ENCODE results near the gene EIPR1.

The EIPR1 gene

GRCh38 chr2:3319134-3319533 is 58.5 kb downstream of the EIPR1 start:
- H3K9me3 ChIP-seq: no peaks in the 10 kb centered on the region
- H3K27me3 ChIP-seq: no peaks in the 10 kb centered on the region
- no peak for TF ChIP-seq CTCF (IDR thresholded peaks at IDR 0.05; ENCODE audit: low read depth, low read length)
- no peaks in the 10 kb centered on the region for H3K36me3 ChIP-seq
- no peak for DNase-seq
- no peaks in the 10 kb centered on the region for H3K4me1 ChIP-seq
- no peak overlapping the region for H3K4me3 ChIP-seq (ENCODE audit: low read depth, low read length)

DNA sequence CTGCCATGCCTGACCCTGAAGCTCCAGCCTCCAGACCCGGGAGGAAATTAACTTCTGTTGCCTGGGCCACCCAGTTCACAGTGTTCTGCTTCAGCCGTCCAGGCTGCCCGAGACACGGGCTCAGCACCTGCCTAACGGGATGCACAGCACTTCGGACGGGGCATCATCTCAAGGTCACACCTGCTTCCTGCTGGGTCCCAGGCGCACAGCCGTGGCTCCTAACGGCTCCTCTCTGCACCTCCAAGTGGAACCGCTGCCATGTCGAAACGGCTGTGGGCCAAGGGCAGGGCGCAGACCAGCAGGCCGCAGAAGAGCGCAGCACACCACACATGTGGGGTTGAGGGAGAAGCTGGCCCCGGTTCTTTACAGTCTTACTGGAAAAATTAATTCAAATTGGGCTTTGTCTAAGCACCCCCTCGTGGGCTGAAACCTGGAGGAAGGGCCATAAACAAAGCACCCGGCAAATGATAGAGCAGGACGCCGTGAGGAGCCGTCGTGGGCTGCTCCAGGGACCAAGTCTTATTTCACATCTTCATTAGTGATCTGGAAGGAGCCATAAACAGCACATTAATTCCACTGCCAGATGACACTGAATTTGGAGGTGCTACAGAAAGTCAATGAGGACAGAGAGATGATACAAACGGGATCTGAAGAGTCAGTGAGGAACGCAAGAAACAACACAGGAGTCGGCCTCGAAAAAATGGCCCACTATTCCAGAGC is 59.6 kb downstream of the EIPR1 start:
- TF ChIP-seq CTCF (IDR thresholded peaks at IDR 0.05; ENCODE audit: low read depth, low read length): no peak
- no peaks in the 10 kb centered on the region for H3K36me3 ChIP-seq

GRCh38 chr2:3317277-3317685 is 60.3 kb downstream of the EIPR1 start:
- Histone ChIP-seq H3K4me1 (no peaks in the 10 kb centered on the region), H3K4me3 (ENCODE audit: low read depth, low read length) (no peak overlapping the region), H3K27me3 (no peaks in the 10 kb centered on the region), H3K36me3 (no peaks in the 10 kb centered on the region), H3K9me3 (no peaks in the 10 kb centered on the region)
- DNase-seq: no peak
- TF ChIP-seq CTCF (IDR thresholded peaks at IDR 0.05; ENCODE audit: low read depth, low read length): no peak

More for the DNA sequence above, 59.6 kb downstream of the EIPR1 start:
- no peak overlapping the region for H3K4me3 ChIP-seq (ENCODE audit: low read depth, low read length)
- no peaks in the 10 kb centered on the region for H3K4me1 ChIP-seq
- DNase-seq: no peak
- no peaks in the 10 kb centered on the region for H3K27me3 ChIP-seq
- H3K9me3 ChIP-seq: no peaks in the 10 kb centered on the region

GRCh38 chr2:3316456-3317276 is 61.0 kb downstream of the EIPR1 start:
- H3K4me1 ChIP-seq: no peaks in the 10 kb centered on the region
- DNase-seq: no peak
- no peaks in the 10 kb centered on the region for H3K36me3 ChIP-seq

DNA sequence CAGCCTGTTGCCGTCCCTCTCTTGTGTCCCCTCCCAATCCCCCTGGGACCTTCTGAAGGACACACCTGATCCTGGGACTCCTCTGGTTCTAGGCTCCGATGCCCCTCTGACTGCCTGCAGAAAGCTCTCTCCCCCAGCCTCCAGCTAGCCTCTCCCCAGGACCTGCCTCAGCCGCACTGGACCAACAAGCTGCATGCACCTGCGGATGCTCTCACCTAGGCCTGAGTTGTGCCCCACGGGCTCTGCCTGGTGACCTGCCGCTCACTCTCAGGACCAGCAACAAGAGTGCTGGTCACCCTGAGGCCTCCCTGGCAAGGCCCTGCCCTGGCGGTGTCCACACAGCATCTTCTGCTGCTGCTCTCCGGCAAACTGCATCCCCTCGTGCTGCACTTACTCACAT is 63.0 kb downstream of the EIPR1 start:
- Histone ChIP-seq H3K4me3 (ENCODE audit: low read depth, low read length) (no peak overlapping the region), H3K4me1 (no peaks in the 10 kb centered on the region), H3K27me3 (no peaks in the 10 kb centered on the region), H3K9me3 (no peaks in the 10 kb centered on the region), H3K36me3 (no peaks in the 10 kb centered on the region)
- DNase-seq: no peak
- no peak for TF ChIP-seq CTCF (IDR thresholded peaks at IDR 0.05; ENCODE audit: low read depth, low read length)

More at GRCh38 chr2:3316456-3317276, 61.0 kb downstream of the EIPR1 start:
- no peak overlapping the region for H3K4me3 ChIP-seq (ENCODE audit: low read depth, low read length)
- no peaks in the 10 kb centered on the region for H3K9me3 ChIP-seq
- H3K27me3 ChIP-seq: no peaks in the 10 kb centered on the region
- TF ChIP-seq CTCF (IDR thresholded peaks at IDR 0.05; ENCODE audit: low read depth, low read length): no peak
